Mesenchymal stem cell (in vitro differentiated cells and primary cell): ENCODE data around the gene WWOX.
A peak's percentile ranks its signal among the peaks of the same experiment; 100 is the strongest.

Experiments
- DNase-seq: peaks from one replicate; pipeline ENCODE4 v3.0.0-alpha.2; 2013
- H2AFZ ChIP-seq: one replicate; pipeline ENCODE4 v1.6.1; 2013; ENCODE audit warnings: low read depth, mild to moderate bottlenecking, control low read depth, inconsistent platforms, low read length, moderate library complexity
- H2AK5ac ChIP-seq: 2 replicates; pipeline ENCODE4 v1.6.1; 2013; ENCODE audit warnings: low read length, moderate library complexity, mild to moderate bottlenecking, inconsistent platforms; ENCODE audit not compliant: severe bottlenecking
- H2BK120ac ChIP-seq: one replicate; pipeline ENCODE4 v1.6.1; 2013; ENCODE audit warnings: low read depth, mild to moderate bottlenecking, inconsistent platforms, low read length, moderate library complexity
- H2BK12ac ChIP-seq, 2 experiments: one replicate each; pipeline ENCODE4 v1.6.1; 2013; ENCODE audit warnings: inconsistent platforms in 2 of 2, low read length in 2 of 2, mild to moderate bottlenecking in 2 of 2, moderate library complexity in 2 of 2, control low read depth in 1 of 2
- H2BK15ac ChIP-seq: one replicate; pipeline ENCODE4 v1.6.1; 2013; ENCODE audit warnings: mild to moderate bottlenecking, low read depth, inconsistent platforms; ENCODE audit not compliant: poor library complexity, severe bottlenecking
- H2BK5ac ChIP-seq: 2 replicates; pipeline ENCODE4 v1.6.1; 2013; ENCODE audit warnings: low read depth, mild to moderate bottlenecking, low read length, control low read depth, inconsistent platforms; ENCODE audit not compliant: poor library complexity, severe bottlenecking
- H3K14ac ChIP-seq, 2 experiments: one replicate each; pipeline ENCODE4 v1.6.1; 2013; ENCODE audit warnings: inconsistent platforms in 2 of 2, low read length in 2 of 2, control low read depth in 1 of 2, mild to moderate bottlenecking in 1 of 2, moderate library complexity in 1 of 2
- H3K18ac ChIP-seq, 2 experiments: one replicate each; pipeline ENCODE4 v1.6.1; 2013; ENCODE audit warnings: inconsistent platforms in 2 of 2, low read length in 2 of 2, control low read depth in 1 of 2, low read depth in 1 of 2, mild to moderate bottlenecking in 1 of 2
- H3K23ac ChIP-seq, 2 experiments: one replicate each; pipeline ENCODE4 v1.6.1; 2013; ENCODE audit warnings: inconsistent platforms in 2 of 2, low read length in 2 of 2, mild to moderate bottlenecking in 2 of 2, moderate library complexity in 2 of 2, control low read depth in 1 of 2
- H3K27ac ChIP-seq: 2 replicates; pipeline ENCODE4 v1.5.1; 2013; ENCODE audit warnings: mild to moderate bottlenecking, moderate library complexity, low read length, control low read depth, inconsistent platforms; ENCODE audit not compliant: poor library complexity, severe bottlenecking
- H3K27me3 ChIP-seq, 2 experiments: 2 replicates each; pipeline versions ENCODE4 v1.6.1 to v1.7.0; 2013; ENCODE audit warnings: low read length in 2 of 2, mild to moderate bottlenecking in 2 of 2, moderate library complexity in 2 of 2, control low read depth in 1 of 2, inconsistent platforms in 1 of 2; ENCODE audit not compliant: control insufficient read depth in 1 of 2, insufficient read depth in 1 of 2
- H3K36me3 ChIP-seq, 2 experiments: 2 replicates each; pipeline versions ENCODE4 v1.6.1 to v1.7.0; 2013; ENCODE audit warnings: low read length in 2 of 2, control low read depth in 1 of 2, inconsistent platforms in 1 of 2, low read depth in 1 of 2, mild to moderate bottlenecking in 1 of 2; ENCODE audit not compliant: insufficient read depth in 2 of 2, control insufficient read depth in 1 of 2
- H3K4ac ChIP-seq, 2 experiments: one replicate each; pipeline ENCODE4 v1.6.1; 2013; ENCODE audit warnings: inconsistent platforms in 2 of 2, low read length in 2 of 2, mild to moderate bottlenecking in 2 of 2, moderate library complexity in 2 of 2, control low read depth in 1 of 2, low read depth in 1 of 2
- H3K4me1 ChIP-seq: 2 replicates; pipeline ENCODE4 v1.6.1; 2013; ENCODE audit warnings: low read depth, low read length, control low read depth; ENCODE audit not compliant: control insufficient read depth, insufficient read depth
- H3K4me2 ChIP-seq: 2 replicates; pipeline ENCODE4 v1.6.1; 2013; ENCODE audit warnings: low read length, mild to moderate bottlenecking, inconsistent platforms; ENCODE audit not compliant: poor library complexity, severe bottlenecking
- H3K4me3 ChIP-seq, 2 experiments: 2 replicates each; pipeline versions ENCODE4 v1.5.1 to v1.7.0; 2013; ENCODE audit warnings: low read length in 2 of 2, mild to moderate bottlenecking in 2 of 2, control low read depth in 1 of 2, low read depth in 1 of 2; ENCODE audit not compliant: insufficient read depth in 1 of 2
- H3K79me1 ChIP-seq: replicated peaks from 2 replicates; pipeline ENCODE4 v1.6.1; 2013; ENCODE audit warnings: mild to moderate bottlenecking, control low read depth, low read length, inconsistent platforms; ENCODE audit not compliant: poor library complexity, severe bottlenecking
- H3K9ac ChIP-seq: 2 replicates; pipeline ENCODE4 v1.7.0; 2013; ENCODE audit warnings: mild to moderate bottlenecking, low read length, moderate library complexity
- H3K9me3 ChIP-seq: 2 replicates; pipeline ENCODE4 v1.7.0; 2013; ENCODE audit warnings: mild to moderate bottlenecking, low read length; ENCODE audit not compliant: control insufficient read depth
- H4K8ac ChIP-seq: one replicate; pipeline ENCODE4 v1.6.1; 2013; ENCODE audit warnings: inconsistent platforms, mild to moderate bottlenecking, low read length, moderate library complexity
- H4K91ac ChIP-seq: one replicate; pipeline ENCODE4 v1.6.1; 2013; ENCODE audit warnings: mild to moderate bottlenecking, low read length, inconsistent platforms
- WGBS: methylation state at CpG from one replicate; pipeline ENCODE4 v1.1.7; 2013; ENCODE audit warnings: mixed read lengths; 5-methylcytosine and 5-hydroxymethylcytosine counted together

Gene WWOX

DNA sequence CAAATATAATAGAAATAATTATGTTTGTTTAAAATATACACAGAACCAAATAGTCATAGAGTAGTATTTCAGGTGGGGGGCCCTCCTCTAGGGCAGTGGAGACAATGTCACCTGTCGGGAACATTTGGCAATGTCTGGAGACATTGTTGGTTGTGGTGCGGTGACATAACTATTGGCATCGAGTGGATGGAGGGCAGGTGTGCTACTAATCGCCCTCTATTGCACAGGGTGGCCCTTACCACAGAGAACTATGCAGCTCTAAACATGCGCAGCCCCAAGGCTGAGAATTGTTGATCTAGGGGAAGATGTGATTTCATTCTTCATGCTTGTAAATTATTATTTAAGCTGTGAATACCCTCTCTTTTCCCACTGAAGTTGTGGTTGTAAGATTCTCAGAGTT lies 594.0 kb downstream of the WWOX start:
- Histone ChIP-seq H2BK120ac (no peak overlapping the region), H3K14ac (no peak overlapping the region), H4K8ac (no peak overlapping the region), H2BK12ac (peak overlapping the region in 1 of 2 experiments; percentile 39), H2AFZ (no peak overlapping the region), H3K27ac (no peak overlapping the region), H3K4ac (no peak overlapping the region), H3K36me3 (no peaks in the 10 kb centered on the region), H3K9ac (no peak overlapping the region), H3K79me1 (no peaks in the 10 kb centered on the region), H3K23ac (no peak overlapping the region), H3K4me3 (no peak overlapping the region), H2BK5ac (no peak overlapping the region), H2BK15ac (no peak overlapping the region), H3K18ac (no peak overlapping the region), H4K91ac (no peak overlapping the region), H2AK5ac (no peak overlapping the region), H3K27me3 (no peaks in the 10 kb centered on the region), H3K9me3 (no peaks in the 10 kb centered on the region), H3K4me1 (no peaks in the 10 kb centered on the region), H3K4me2 (no peak overlapping the region)
- 95% methylated on average over 5 of the region's 5 CpGs for WGBS
- no peak for DNase-seq

DNA sequence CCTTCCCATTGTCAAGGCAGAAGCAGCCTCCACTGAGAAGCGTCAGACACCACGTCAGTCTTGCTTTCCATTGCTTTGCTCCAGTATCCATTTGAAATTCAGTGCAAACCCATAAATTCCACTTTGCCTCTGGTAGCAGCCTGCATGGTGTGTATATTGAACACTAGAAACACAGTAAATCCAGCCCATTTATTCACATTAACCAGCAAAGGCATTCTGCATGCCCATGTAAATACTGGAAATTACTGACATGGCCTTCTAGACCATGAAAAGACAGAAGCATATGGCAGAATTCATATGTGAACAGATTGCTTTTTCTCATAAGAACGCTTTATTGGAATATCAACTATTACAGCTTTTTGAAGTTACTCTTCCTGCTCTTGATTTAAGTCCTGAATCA lies 595.0 kb downstream of the WWOX start:
- no peak overlapping the region for H2BK5ac ChIP-seq

DNA sequence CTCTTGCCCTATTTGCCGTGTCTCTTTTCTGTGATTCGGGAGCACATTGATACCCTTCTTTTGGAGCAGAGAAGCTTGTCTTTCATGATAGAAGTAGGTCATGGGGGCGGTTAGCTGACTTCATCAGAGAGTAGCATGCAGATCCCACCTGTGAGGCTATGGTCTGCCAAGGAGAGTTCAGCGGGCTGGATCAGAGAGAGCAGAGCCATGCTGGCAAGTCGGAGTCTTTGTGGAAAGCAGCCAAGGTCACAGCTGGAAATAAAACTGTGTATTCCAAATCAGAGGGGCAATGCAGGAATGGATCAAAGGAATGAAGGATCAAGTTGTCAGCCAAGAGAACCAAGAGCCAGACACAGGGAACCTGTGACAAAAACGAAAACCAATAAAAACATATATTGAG lies 595.9 kb downstream of the WWOX start:
- no peak overlapping the region for H2BK120ac ChIP-seq
- no peaks in the 10 kb centered on the region for H3K9me3 ChIP-seq
- H4K91ac ChIP-seq, result no peak overlapping the region
- no peaks in the 10 kb centered on the region for H3K4me1 ChIP-seq
- H2BK5ac ChIP-seq, result no peak overlapping the region
- H3K36me3 ChIP-seq, result no peaks in the 10 kb centered on the region
- no peak for DNase-seq
- no peak overlapping the region for H3K14ac ChIP-seq
- no peak overlapping the region for H2AK5ac ChIP-seq
- no peak overlapping the region for H2BK12ac ChIP-seq
- H3K9ac ChIP-seq, result no peak overlapping the region
- H3K4ac ChIP-seq, result no peak overlapping the region
- no peaks in the 10 kb centered on the region for H3K79me1 ChIP-seq
- H2BK15ac ChIP-seq, result no peak overlapping the region
- no peak overlapping the region for H3K4me2 ChIP-seq
- H3K4me3 ChIP-seq, result no peak overlapping the region
- no peak overlapping the region for H3K18ac ChIP-seq
- H3K27ac ChIP-seq, result no peak overlapping the region
- H4K8ac ChIP-seq, result no peak overlapping the region
- H3K23ac ChIP-seq, result no peak overlapping the region
- H3K27me3 ChIP-seq, result no peaks in the 10 kb centered on the region
- WGBS, result 93% methylated on average over 6 of the region's 6 CpGs
- no peak overlapping the region for H2AFZ ChIP-seq

More for the DNA sequence above, 595.0 kb downstream of the WWOX start:
- no peaks in the 10 kb centered on the region for H3K27me3 ChIP-seq
- no peak overlapping the region for H4K91ac ChIP-seq
- H3K4me2 ChIP-seq, result no peak overlapping the region
- H3K4me3 ChIP-seq, result no peak overlapping the region
- H3K18ac ChIP-seq, result no peak overlapping the region
- WGBS, result 97% methylated on average over 3 of the region's 3 CpGs
- H3K9ac ChIP-seq, result no peak overlapping the region
- no peak overlapping the region for H4K8ac ChIP-seq
- H2BK12ac ChIP-seq, result no peak overlapping the region
- no peak overlapping the region for H3K27ac ChIP-seq
- no peaks in the 10 kb centered on the region for H3K4me1 ChIP-seq
- no peak overlapping the region for H3K14ac ChIP-seq
- no peak overlapping the region for H2AFZ ChIP-seq
- H3K4ac ChIP-seq, result no peak overlapping the region
- no peak for DNase-seq
- H2AK5ac ChIP-seq, result no peak overlapping the region
- no peak overlapping the region for H3K23ac ChIP-seq
- H3K9me3 ChIP-seq, result no peaks in the 10 kb centered on the region
- no peaks in the 10 kb centered on the region for H3K36me3 ChIP-seq
- H3K79me1 ChIP-seq, result no peaks in the 10 kb centered on the region
- no peak overlapping the region for H2BK15ac ChIP-seq
- no peak overlapping the region for H2BK120ac ChIP-seq

DNA sequence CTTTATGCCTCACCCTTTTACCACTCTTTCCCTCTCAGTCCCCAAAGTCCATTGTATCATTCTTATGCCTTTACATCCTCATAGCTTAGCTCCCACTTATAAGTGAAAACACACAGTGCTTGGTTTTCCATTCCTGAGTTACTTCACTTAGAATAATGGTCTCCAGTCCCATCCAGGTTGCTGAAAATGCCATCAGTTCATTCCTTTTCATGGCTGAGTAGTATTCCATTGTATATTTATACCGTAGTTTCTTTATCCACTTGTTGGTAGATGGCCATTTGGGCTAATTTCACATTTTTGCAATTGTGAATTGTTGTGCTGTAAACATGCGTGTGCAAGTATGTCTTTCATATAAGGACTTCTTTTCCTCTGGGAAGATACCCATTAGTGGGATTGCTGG lies 597.3 kb downstream of the WWOX start:
- Histone ChIP-seq H4K91ac (no peak overlapping the region), H3K27ac (no peak overlapping the region), H2BK15ac (no peak overlapping the region), H3K36me3 (no peaks in the 10 kb centered on the region), H2AFZ (no peak overlapping the region), H3K79me1 (no peaks in the 10 kb centered on the region), H4K8ac (no peak overlapping the region), H3K4me3 (no peak overlapping the region), H3K14ac (no peak overlapping the region), H3K9ac (no peak overlapping the region), H3K18ac (no peak overlapping the region), H3K9me3 (no peaks in the 10 kb centered on the region), H2AK5ac (no peak overlapping the region), H3K27me3 (no peaks in the 10 kb centered on the region), H3K4ac (no peak overlapping the region), H3K4me2 (no peak overlapping the region), H2BK12ac (no peak overlapping the region), H2BK120ac (no peak overlapping the region), H3K4me1 (no peaks in the 10 kb centered on the region), H2BK5ac (no peak overlapping the region), H3K23ac (no peak overlapping the region)
- WGBS, result 100% methylated on average over 1 of the region's 2 CpGs
- DNase-seq, result no peak
